Measurements from ENCODE around the gene HEPHL1.
"Not testable (repeated sequence)": the region's sequence is repeated elsewhere in the genome, so short reads cannot be mapped to it uniquely, and the experiment has no call there.

The HEPHL1 gene

GRCh38 chr11:94020777-94021481, at the start of gene HEPHL1:
Gene HEPHL1, plus strand, starts transcription at chr11:94021354. Its CDS starts 15 bp downstream, at chr11:94021369.
- in situ Hi-C loops (cut with HindIII; ENCODE audit: low sequenced_read_pairs) = no loop called here

GRCh38 chr11:93972790-93973189, 48.4 kb upstream of the HEPHL1 start:
- in situ Hi-C loops (cut with HindIII; ENCODE audit: low sequenced_read_pairs) = no loop called here

DNA sequence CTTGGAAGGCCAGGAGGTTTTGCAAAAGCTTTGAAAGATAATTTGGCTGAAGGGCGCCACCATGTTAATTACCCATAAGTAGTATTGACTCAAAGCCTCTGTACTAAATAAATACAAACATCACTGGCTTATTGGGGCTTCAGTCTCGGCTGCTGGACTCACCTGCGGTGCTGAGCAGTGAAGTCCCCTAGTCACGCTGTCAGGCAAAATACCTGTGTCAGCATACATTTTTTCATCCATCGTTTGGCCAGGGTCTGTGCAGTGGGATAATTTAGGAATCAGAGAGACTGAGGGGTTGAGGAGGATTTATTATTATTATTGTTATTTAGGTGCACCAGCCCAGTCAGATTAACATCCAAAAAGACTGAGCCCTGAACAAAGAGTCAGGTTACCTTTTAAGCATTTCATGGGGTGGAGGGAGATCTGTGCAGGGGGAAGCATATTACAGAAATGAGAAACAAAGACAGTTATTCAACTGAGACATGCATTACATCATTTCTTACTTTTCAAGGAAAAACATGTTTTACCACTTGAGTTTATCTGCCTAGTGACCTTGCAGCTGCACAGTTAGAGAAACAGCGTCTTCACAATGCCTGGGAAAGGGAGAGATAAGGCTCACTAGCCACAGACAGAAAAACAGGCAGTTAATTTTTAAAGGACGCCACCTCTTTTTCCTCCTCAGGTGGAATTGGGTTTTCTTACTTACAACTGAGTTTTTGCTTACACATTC, 47.7 kb upstream of the HEPHL1 start:
- in situ Hi-C loops (cut with HindIII; ENCODE audit: low sequenced_read_pairs) = not testable (repeated sequence)

GRCh38 chr11:93974759-93975158, 46.4 kb upstream of the HEPHL1 start:
- in situ Hi-C loops (cut with HindIII; ENCODE audit: low sequenced_read_pairs) = no loop called here

DNA sequence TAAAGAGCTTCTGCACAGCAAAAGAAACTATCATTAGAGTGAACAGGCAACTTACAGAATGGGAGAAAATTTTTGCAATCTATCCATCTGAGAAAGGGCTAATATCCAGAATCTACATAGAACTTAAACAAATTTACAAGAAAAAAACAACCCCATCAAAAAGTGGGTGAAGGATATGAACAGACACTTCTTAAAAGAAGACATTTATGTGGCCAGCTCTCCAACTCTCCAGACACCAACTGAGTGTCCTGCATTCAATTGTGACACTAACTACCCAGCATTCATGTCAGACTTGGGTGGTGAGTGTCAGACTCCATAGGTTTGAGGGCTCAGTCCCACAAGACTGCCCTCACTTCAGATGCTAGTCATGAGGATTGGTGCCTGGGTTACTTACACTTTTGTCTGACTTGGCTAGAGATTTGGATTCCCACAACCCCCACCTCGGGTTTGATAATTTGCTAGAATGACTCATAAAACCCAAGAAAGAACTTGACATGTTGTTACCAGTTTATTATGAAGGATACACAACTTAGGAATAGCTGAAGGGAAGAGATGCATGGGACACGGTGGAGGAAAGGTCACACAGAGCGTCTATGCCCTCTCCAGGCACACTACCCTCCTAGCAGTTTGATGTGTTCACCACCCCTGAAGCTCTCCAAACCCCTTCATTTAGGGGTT, 44.4 kb upstream of the HEPHL1 start:
- in situ Hi-C loops (cut with HindIII; ENCODE audit: low sequenced_read_pairs) = not testable (repeated sequence)

GRCh38 chr11:93983542-93984195, 37.5 kb upstream of the HEPHL1 start:
- in situ Hi-C loops (cut with HindIII; ENCODE audit: low sequenced_read_pairs) = no loop called here

DNA sequence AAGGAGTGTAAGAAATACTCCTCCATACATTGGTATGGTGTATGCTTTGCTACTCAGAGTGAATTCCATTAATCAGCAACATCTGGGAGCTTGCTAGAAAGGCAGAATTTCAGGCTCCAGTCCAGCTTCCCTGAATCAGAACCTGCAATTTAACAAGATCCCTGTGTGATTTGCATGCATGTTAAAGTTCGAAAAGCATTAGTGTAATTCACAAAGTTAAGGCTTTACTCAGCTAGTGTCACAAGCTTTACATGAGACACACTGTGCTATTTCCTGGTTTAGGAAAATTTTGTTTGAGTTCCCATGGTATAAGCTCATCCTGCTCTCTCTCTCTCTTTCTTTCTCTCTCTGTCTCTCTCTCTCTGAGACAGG, 37.0 kb upstream of the HEPHL1 start:
- in situ Hi-C loops (cut with HindIII; ENCODE audit: low sequenced_read_pairs) = no loop called here

DNA sequence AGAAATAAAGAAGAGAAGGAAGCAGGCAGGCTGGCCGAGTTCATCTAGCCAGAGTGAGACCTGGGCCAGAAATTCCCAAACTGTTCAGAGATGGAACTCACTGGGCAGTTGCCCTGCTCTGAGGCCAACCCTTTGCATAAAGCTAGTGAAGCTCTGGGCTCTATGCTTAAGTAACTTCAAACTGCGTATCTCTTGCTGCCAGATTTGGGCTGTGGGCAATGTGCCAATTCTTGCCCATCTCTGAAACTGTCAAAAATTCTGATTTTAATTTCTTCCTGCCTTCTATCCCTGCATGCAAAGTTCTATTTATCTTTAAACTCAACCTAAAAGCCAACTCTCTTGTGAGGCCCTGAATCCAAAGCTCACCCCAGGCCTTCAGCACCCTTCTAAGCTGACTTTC, 36.2 kb upstream of the HEPHL1 start:
- in situ Hi-C loops (cut with HindIII; ENCODE audit: low sequenced_read_pairs) = no loop called here

GRCh38 chr11:93986716-93987115, 34.4 kb upstream of the HEPHL1 start:
- in situ Hi-C loops (cut with HindIII; ENCODE audit: low sequenced_read_pairs) = no loop called here

GRCh38 chr11:93988455-93988854, 32.7 kb upstream of the HEPHL1 start:
- in situ Hi-C loops (cut with HindIII; ENCODE audit: low sequenced_read_pairs) = no loop called here

- in situ Hi-C loops (cut with HindIII; ENCODE audit: low sequenced_read_pairs) = no loop called here
Measured at GRCh38 chr11:93988912-93989311, 32.2 kb upstream of the HEPHL1 start.

- in situ Hi-C loops (cut with HindIII; ENCODE audit: low sequenced_read_pairs) = no loop called here
Measured at GRCh38 chr11:93993747-93994146, 27.4 kb upstream of the HEPHL1 start.

GRCh38 chr11:93997741-93998140, 23.4 kb upstream of the HEPHL1 start:
- in situ Hi-C loops (cut with HindIII; ENCODE audit: low sequenced_read_pairs) = no loop called here

GRCh38 chr11:94000659-94001058, 20.5 kb upstream of the HEPHL1 start:
- in situ Hi-C loops (cut with HindIII; ENCODE audit: low sequenced_read_pairs) = no loop called here

DNA sequence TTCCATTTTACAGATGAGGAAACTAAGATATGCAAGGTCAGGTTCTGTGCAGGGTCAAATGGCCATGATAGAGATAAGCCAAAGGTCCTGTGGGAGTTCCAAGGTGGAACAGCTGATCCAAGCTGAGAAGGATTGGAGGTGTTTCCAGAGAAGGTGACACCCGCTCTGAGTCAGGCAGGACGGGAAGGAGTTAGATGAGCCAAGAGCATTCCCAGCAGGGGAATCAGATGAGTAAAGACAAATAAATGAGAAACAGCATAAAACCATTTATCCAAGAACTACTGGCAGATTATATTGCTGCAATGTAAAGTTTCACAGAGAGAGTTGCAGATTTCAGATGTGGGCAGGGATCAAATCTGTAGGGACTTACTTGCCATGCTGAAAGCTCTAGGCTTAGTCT, 18.9 kb upstream of the HEPHL1 start:
- in situ Hi-C loops (cut with HindIII; ENCODE audit: low sequenced_read_pairs) = no loop called here

GRCh38 chr11:94007426-94007825, 13.7 kb upstream of the HEPHL1 start:
- in situ Hi-C loops (cut with HindIII; ENCODE audit: low sequenced_read_pairs) = no loop called here

DNA sequence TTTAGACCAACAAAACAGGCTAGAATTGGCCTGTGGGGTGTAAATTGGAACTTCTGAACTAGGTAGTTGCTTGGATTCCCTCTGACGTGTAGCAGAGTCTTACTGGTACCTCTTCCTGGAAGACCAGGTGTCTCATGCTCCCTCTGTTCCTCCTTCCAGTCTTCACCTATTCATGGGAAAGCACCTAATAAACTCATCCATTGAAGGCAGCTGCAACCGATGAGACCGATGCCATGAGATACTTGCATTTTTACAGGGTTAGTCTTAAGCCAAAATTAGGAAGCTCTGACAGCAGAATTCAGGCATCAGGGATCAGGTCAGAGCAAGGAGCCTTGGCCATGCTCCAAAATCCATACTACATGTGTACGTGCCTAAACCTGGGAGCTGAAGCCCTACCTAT, 13.2 kb upstream of the HEPHL1 start:
- in situ Hi-C loops (cut with HindIII; ENCODE audit: low sequenced_read_pairs) = no loop called here

DNA sequence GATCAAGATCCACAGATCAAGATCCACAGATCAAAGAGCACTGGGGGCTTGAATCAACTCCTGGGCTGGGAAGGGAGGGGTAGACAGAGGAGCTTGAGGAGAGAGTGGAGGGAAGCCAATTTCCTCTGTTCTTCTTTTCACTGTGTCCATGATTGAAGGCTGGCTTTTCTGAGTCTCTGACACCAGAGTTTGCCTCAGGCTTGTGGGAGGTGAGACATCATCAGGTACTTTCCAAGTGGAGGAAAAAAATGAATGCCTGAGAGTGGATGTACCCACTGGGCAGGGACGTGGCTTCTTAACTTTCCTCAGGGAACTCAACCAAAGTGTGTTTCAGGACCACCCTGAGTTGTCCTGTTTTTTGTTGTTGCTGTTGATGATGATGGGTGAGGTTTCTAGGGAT, 11.0 kb upstream of the HEPHL1 start:
- in situ Hi-C loops (cut with HindIII; ENCODE audit: low sequenced_read_pairs) = no loop called here

GRCh38 chr11:94011478-94011877, 9.7 kb upstream of the HEPHL1 start:
- in situ Hi-C loops (cut with HindIII; ENCODE audit: low sequenced_read_pairs) = no loop called here

GRCh38 chr11:94017446-94017845, 3.7 kb upstream of the HEPHL1 start:
- in situ Hi-C loops (cut with HindIII; ENCODE audit: low sequenced_read_pairs) = no loop called here

DNA sequence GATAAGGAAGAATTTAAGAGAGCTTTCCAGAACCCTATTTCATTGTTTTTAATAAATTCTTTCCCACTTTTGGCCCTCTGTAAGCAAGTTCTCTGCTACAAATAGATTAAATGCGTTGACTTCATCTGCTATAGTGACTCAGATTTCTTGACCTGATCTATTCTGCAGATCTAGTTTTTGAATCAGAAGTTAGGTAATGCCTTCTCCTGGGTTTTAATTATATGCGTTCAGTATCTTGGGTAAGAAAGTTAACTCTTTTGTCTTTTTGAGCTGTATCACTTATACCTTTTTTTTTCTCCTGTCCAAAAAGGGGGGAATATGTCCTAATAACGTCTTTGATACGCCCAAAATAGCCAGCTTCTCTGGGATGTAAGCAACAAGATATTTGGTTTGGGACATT, 2.4 kb upstream of the HEPHL1 start:
- in situ Hi-C loops (cut with HindIII; ENCODE audit: low sequenced_read_pairs) = no loop called here
